Type B pancreatic cell (in vitro differentiated cells): Measurements from ENCODE around the gene RGS10. TPM values are rescaled to one million over a fixed set of nuclear protein-coding genes. Genes with fewer than 3 reads are reported as not detected.

Experiments
- DNase-seq: peaks from one replicate; pipeline ENCODE4 v3.0.0; 2021; ENCODE audit warnings: mixed read lengths; ENCODE audit not compliant: unreplicated experiment; ENCODE audit errors: extremely low spot score
- H3K27ac Mint-ChIP-seq: 2 replicates; pipeline ENCODE4 v1.8.0; 2021; ENCODE audit warnings: mild to moderate bottlenecking, mixed read lengths
- H3K27me3 Mint-ChIP-seq: 2 replicates; pipeline ENCODE4 v1.8.0; 2021; ENCODE audit warnings: mixed read lengths
- H3K36me3 Mint-ChIP-seq: 2 replicates; pipeline ENCODE4 v1.8.0; 2021; ENCODE audit warnings: mixed read lengths
- H3K4me1 Mint-ChIP-seq: one replicate; pipeline ENCODE4 v1.8.0; 2021; ENCODE audit warnings: mixed read lengths; ENCODE audit not compliant: unreplicated experiment
- H3K4me3 Mint-ChIP-seq: 2 replicates; pipeline ENCODE4 v1.8.0; 2021; ENCODE audit warnings: mild to moderate bottlenecking, mixed read lengths
- H3K9me3 Mint-ChIP-seq: 2 replicates; pipeline ENCODE4 v1.8.0; 2021; ENCODE audit warnings: mixed read lengths
- total RNA-seq: library from RNA; stranded (reverse); gene quantifications from 2 replicates; pipeline ENCODE4 v1.2.1, GENCODE V29; 2021; ENCODE audit warnings: low replicate concordance
- TF ChIP-seq, protein P1 (sequence below): fragments of 200-600 bp; sonication (generic); conservative IDR thresholded peaks from 2 replicates; pipeline ENCODE4 v1.5.0; 2021; ENCODE audit warnings: antibody characterized with exemption, mild to moderate bottlenecking

RGS10 gene
- total RNA-seq, 1 donor from 2014 or later, result 10.2 TPM

DNA sequence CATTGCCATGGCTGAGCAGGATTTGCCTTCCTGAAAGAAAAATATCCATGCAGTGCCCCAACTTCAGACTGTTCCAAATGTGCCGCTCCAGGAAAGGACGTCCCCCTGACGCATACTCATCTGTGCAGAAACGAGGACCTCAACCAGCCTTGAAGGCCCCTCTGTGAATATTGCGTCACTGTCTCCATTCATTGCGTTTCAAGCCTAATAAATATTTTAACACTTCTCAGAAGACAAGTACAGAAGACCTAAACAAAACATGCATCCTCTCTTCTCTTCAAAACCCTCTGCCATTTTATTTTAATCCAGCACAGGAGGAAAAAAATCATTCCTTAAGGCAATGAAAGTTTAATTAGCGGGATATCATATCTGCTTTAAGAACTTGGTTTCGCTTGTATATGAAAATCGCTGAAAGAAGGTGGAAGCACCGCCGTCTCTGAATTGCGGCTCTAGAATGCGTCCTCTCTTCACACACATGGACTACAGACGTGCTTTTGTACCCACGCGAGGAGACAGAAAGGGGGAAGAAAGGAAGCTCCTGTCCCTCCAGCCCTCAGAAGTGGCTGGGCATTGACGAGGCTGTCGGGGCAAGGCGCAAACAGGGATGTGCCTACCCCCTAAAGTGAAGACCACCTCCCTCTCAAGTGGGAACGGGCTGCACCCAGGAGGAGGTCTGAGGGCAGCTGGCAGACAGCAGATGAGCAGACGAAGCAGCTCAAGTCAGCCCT lies 36.8 kb downstream of the RGS10 start:
- Mint-ChIP-seq H3K9me3 (no peaks in the 10 kb centered on the region), H3K4me1 (peaks cover 12% of the 10 kb centered on the region)

DNA sequence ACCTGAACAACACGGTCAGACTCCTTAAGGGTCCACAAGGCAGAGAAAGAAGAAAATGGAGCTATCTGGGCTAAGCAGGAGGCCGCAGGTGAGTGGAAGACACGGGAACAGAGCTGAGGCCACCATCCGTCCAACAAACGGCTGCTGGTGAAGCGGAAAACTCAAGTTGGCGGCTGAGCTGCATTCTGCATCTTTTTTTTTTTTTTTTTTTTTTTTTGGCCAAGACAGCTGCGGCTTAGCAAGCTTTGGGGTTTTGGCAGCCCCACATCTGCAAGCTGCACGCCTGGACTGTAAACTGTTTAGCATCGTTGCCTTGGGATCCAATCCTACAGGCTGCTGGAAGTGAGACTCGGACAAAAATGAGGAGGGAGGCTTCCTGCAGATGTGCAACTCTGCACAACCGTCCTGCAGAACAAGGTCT lies 37.4 kb downstream of the RGS10 start:
- Mint-ChIP-seq H3K36me3 (no peaks in the 10 kb centered on the region), H3K9me3 (no peaks in the 10 kb centered on the region), H3K4me1 (peaks cover 12% of the 10 kb centered on the region), H3K27me3 (peaks cover 10% of the 10 kb centered on the region), H3K4me3 (no peak overlapping the region), H3K27ac (no peak overlapping the region)
- TF ChIP-seq, protein P1, sequence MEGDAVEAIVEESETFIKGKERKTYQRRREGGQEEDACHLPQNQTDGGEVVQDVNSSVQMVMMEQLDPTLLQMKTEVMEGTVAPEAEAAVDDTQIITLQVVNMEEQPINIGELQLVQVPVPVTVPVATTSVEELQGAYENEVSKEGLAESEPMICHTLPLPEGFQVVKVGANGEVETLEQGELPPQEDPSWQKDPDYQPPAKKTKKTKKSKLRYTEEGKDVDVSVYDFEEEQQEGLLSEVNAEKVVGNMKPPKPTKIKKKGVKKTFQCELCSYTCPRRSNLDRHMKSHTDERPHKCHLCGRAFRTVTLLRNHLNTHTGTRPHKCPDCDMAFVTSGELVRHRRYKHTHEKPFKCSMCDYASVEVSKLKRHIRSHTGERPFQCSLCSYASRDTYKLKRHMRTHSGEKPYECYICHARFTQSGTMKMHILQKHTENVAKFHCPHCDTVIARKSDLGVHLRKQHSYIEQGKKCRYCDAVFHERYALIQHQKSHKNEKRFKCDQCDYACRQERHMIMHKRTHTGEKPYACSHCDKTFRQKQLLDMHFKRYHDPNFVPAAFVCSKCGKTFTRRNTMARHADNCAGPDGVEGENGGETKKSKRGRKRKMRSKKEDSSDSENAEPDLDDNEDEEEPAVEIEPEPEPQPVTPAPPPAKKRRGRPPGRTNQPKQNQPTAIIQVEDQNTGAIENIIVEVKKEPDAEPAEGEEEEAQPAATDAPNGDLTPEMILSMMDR, result no peak
- DNase-seq, result no peak

More for the DNA sequence above, 36.8 kb downstream of the RGS10 start:
- no peak overlapping the region for H3K4me3 Mint-ChIP-seq
- peaks cover 6% of the 10 kb centered on the region for H3K27me3 Mint-ChIP-seq
- DNase-seq, result no peak
- no peaks in the 10 kb centered on the region for H3K36me3 Mint-ChIP-seq
- H3K27ac Mint-ChIP-seq, result no peak overlapping the region
- TF ChIP-seq, protein P1, result no peak

DNA sequence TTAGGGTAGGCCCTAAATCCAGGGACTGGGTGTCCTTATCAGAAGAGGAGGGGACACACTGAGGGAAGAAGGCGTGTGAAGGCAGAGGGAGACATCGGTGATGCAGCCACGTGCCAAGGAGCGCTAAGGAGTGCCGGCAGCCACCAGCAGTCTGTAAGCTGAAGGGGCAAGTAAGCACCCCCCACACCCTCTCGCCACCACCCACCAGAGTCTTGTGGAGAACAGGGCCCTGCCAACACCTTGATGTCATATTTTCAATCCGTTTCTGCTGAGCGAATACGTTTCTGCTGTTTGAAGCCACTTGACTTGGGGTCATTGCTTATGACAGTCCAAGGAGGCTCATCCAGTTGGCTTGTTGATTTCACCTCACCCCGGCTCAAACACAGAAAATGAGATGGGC lies 37.9 kb downstream of the RGS10 start:
- no peaks in the 10 kb centered on the region for H3K36me3 Mint-ChIP-seq
- no peak overlapping the region for H3K27ac Mint-ChIP-seq
- H3K4me3 Mint-ChIP-seq, result no peak overlapping the region
- H3K27me3 Mint-ChIP-seq, result peaks cover 11% of the 10 kb centered on the region
- H3K4me1 Mint-ChIP-seq, result peaks cover 13% of the 10 kb centered on the region
- DNase-seq, result no peak
- TF ChIP-seq, protein P1, result no peak
- no peaks in the 10 kb centered on the region for H3K9me3 Mint-ChIP-seq

DNA sequence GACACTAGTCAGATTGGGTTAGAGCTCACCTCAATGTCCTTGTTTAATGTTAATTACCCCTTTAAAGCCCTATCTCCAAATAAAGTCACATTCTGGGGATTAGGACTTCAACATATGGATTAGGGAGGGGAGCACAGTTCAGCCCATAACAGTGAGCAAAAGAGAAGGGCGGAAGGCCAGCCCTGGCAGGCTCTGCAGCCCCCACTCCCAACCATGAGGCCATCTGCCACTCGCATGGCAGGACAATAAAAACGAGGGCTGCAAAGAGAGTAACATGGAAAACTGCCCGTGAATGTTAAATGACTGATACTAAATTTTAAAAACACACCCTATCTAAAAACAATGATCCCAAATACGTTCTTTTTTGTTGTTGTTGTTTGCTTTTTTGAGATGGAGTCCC lies 38.7 kb downstream of the RGS10 start:
- Mint-ChIP-seq H3K4me1 (peaks cover 19% of the 10 kb centered on the region), H3K4me3 (no peak overlapping the region), H3K36me3 (no peaks in the 10 kb centered on the region), H3K9me3 (no peaks in the 10 kb centered on the region), H3K27ac (no peak overlapping the region), H3K27me3 (peaks cover 11% of the 10 kb centered on the region)
- no peak for DNase-seq
- TF ChIP-seq, protein P1, result no peak

GRCh38 chr10:119502618-119503155 lies 39.8 kb downstream of the RGS10 start:
- Mint-ChIP-seq H3K9me3 (no peaks in the 10 kb centered on the region), H3K4me1 (peaks cover 19% of the 10 kb centered on the region), H3K27ac (no peak overlapping the region), H3K4me3 (no peak overlapping the region), H3K27me3 (peaks cover 11% of the 10 kb centered on the region), H3K36me3 (no peaks in the 10 kb centered on the region)
- no peak for DNase-seq
- TF ChIP-seq, protein P1, result no peak
